Central memory CD4-positive, alpha-beta T cell (primary cell): ENCODE data around the gene KLHL1.

Experiments used
- DNase-seq: peaks from one replicate; pipeline ENCODE4 v3.0.0; 2022

KLHL1 gene

DNA sequence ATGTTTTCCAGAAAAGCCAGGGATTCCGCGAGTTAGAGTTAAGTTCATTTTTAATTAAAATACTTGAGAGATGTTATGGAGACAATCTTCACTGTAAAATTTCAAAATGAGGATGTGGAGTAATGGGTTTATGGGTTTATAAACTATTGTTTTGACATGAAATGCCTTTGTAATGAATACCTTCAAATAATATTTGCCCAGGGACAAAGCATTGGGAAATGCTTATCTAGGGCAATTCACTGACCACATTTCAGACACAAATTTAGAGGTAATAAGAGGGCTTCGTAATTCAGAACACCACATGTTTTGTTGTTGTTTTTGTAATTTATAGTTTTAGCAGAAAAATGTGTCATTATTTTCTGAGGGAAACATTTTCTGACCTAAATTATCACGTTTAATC lies 241.7 kb downstream of the KLHL1 start:
- DNase-seq: no peak

- no peak for DNase-seq
Measured at GRCh38 chr13:69857183-69857821, 250.9 kb downstream of the KLHL1 start.

GRCh38 chr13:69856331-69856730 lies 251.9 kb downstream of the KLHL1 start:
- no peak for DNase-seq

GRCh38 chr13:69828527-69828926 lies 279.7 kb downstream of the KLHL1 start:
- DNase-seq: no peak

- DNase-seq: no peak
Measured at GRCh38 chr13:69820180-69820579, 288.1 kb downstream of the KLHL1 start.

- DNase-seq: no peak
Measured at GRCh38 chr13:69817333-69817869, 290.9 kb downstream of the KLHL1 start.

DNA sequence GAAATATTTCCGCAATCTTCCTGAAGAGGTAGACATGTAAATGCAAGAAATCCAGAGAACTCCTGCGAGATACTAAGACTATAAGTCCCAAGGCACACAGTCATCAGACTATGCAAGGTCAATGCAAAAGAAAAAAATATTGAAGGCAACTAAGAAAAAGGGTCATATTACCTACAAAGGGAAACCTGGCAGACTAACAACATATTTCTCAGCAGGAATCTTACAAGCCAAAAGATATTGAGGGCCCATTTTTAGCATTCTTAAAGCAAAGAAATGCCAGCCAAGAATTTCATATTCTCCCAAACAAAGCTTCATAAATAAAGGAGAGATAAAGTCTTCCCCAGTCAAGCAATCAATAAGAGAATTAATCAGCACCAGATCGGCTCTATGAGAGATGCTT lies 299.1 kb downstream of the KLHL1 start:
- no peak for DNase-seq

- DNase-seq: no peak
Measured at GRCh38 chr13:69796256-69796655, 312.0 kb downstream of the KLHL1 start.

DNA sequence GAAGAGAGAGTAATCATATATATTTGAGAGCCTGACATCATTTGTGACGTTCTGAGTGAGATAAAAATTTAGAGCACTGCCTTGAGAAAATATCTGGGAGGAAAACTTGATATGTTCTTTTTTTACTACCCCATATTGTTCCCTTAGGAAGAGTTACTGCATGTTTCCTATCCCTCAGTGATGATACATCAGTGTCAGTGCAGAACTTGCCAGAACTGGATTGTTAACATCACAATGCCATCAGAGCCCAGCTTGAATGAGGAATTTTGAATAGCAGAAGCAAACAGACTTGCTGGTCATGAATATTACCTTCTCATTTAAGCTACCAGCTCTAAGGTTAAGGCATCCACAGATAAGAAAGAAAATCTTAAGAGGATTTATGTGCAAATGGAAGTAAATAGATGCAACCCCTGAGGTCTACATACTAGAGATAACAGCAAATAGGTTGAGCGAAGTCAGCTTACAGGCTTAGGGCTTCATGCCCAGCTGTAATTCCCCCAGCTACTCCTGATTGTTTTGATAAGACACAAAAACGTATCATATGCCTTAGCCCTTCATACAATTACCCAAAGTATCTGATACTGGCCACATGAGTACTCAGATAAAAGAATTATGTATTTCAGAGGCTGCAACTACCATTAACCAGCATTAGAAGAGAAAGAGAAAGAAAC lies 314.3 kb downstream of the KLHL1 start:
- no peak for DNase-seq

DNA sequence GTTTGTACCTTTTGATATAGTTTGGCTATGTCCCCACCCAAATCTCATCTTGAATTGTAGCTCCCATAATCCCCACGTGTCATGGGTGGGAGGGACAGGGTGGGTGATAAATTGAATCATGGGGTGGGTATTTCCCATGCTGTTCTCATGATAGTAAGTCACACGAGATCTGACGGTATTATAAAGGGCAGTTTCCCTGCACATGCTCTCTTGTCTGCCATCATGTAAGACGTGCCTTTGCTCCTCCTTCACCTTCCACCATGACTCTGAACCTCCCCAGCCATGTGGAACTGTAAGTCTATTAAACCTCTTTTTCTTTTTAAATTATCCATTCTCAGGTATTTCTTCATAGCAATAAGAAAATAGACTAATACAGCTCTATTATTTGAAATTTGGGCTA lies 331.3 kb downstream of the KLHL1 start:
- DNase-seq: no peak

DNA sequence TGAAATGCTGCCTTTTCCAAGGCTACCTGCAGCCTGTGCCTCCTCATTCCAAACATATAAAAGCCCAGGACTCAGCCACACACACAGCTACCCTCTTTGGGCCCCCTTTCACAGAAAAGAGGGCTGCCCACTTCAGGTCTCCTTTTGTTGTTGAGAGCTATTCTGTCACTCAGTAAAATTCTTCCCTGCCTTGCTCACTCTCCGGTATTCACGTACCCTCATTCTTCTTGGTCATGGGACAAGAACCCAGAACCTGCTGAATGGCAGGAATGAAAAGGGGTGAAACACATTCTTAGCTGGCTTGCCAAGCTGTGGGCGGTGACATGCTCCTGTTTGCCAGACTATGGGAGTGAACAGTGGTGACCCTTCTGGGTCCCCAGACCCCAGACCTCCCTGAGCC lies 338.6 kb downstream of the KLHL1 start:
- no peak for DNase-seq

GRCh38 chr13:69761581-69761980 lies 346.7 kb downstream of the KLHL1 start:
- DNase-seq: no peak

DNA sequence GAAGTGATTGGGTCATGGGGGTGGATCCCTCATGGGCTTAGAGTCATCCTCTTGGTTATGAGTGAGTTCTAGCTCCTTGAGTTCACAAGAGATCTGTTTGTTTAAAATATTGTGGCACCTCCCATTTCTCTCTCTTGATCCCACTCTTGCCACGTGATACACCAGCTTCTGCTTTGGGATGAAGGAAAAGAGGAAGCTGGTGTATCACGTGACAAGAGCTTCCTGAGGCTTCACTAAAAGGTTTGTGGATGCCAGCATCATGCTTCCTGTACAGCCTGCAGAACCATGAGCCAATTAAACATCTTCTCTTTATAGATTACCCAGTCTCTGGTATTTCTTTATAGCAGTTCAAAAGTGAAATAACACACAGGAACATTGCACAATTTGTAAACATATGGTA lies 353.2 kb downstream of the KLHL1 start:
- DNase-seq: no peak

- DNase-seq: no peak
Measured at GRCh38 chr13:69751259-69751658, 357.0 kb downstream of the KLHL1 start.

DNA sequence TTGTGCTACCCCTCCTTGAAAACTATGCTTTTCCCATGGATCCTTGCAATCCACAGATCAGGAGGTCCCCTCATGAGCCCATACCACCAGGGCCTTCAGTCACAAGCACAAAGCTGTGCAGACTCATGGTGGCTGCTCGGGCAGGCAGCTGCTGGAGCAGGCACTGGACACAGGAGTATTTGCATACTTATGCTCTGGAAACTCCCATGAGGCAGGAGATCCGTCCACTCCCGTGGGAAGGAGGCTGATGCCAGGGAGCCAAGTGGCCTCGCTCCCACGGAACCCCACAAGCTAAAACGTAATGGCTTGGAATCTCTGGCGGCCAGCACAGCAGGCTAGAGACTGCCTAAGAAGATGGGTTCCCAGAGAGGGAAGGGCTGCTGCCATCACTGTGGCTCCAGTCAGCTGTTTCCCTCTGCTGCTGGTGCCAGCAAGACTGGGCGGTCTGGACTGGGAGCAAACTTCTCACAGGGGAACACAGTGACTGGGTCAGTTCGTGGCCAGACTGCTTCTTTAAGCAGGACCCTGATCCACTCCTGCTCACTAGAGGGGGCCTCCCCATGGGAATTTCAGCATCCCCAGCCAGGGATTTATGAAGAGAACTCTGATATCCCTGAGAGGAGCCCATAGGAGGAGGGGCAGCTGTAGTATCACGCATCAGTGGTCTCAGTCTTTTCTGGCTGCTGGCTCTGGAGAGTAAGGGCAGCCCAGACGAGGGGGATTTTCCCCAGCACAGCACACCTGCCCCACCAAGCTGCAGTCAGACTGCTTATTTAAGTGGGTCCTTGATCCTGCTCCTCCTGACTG lies 370.9 kb downstream of the KLHL1 start:
- no peak for DNase-seq

DNA sequence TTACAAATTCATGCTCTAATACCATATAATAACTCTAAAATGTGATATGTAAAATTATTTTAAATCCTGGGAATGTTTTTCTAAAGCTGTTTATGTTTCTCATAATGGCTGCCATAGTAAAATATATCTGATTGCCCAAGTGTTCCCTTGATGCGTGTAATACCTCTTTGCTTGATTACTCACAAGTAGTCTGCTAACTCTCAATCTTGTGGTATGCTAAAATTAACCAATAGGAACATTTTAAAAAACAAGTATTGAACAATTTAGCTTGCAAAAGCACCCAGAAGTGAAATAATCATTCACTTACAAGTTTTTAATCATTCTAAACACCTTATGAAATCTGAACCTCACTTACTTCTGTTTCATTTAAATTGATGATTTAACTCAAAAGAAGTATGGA lies 386.6 kb downstream of the KLHL1 start:
- DNase-seq: no peak

DNA sequence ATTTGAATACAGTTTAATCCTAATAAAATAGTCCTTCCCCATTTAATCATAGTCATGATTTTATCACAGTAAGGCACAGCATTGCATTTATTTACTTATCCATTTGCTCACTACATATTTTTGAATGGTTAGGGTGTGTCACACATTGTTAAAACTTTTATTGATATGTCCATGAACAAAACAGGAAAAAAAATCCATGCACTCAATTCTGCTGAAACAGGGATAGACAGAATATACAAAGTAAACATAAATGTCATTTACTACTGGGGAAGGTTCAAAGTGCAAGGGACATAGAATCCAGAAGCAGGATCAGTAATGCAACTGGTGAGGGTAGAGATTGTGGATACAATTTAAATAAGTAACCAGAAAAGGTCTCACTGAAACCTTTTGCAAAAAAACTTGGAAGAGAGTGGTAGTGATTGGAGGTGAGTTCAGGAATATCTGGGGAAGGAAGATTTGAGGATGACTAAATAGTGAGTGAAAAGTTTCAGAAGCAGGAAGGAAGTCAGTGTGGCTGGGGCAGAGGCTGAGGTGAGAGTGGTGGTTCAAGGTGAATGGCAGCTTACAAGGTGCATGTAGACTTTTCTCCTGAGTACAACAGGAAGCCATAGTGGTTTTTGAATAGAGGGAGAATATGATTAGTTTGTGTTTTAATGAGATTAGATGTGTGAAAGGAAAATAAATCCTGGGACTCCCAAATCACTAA lies 387.8 kb downstream of the KLHL1 start:
- no peak for DNase-seq

DNA sequence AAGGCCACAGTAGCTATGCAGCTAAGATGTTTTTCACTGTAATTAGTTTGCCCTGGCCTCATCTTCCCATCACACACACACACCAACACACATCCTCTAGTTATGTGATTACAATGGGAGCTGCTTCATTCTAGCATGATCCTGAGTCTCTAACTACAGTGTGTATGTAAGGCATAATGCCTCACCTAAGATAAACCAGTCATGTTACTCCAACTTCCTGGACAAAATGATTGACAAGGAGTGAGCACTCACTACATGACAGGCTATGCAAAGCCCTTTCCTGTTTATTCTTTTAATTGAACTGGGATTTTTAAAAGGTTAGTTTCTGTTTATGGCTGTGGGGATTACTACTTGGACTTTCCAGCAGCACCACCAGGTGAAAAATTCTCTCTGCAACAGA lies 401.4 kb downstream of the KLHL1 start:
- DNase-seq: no peak

DNA sequence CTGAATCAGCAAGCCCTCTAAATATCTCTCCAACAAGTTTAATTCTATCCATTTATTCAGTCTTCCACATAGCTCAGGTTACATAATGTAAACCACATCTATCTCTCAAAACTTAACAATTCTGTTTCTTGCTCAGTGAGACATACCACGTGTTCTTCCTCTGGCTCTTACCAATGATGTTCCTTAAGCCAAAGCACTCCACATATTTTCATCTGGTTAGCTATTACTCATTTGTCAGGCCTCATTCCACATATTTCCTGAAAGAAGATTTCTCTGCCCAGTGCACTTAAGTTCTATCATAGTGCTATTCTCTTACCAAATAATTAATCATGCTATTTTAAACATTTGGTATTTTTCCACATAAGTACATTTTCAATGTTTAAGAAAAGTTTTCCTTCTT lies 403.9 kb downstream of the KLHL1 start:
- no peak for DNase-seq

DNA sequence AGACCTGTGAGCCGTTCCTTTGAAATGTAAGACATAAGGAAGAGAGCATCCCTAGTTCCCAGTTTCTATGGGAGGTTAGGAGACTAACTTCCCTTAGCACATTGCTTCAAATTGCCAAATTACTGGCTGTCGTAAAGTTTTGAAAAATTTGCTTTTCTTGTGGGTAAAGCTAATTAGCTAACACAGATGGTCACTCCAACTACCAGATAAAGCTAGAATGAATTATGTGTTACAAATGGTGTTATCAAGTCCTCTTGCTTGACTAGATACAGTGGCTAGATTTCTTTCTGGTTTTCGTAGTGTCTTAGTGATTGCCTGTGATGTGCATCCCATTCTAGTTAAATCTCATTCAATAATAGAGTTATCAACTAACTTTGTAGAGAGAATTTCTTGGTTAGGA lies 417.3 kb downstream of the KLHL1 start:
- no peak for DNase-seq

DNA sequence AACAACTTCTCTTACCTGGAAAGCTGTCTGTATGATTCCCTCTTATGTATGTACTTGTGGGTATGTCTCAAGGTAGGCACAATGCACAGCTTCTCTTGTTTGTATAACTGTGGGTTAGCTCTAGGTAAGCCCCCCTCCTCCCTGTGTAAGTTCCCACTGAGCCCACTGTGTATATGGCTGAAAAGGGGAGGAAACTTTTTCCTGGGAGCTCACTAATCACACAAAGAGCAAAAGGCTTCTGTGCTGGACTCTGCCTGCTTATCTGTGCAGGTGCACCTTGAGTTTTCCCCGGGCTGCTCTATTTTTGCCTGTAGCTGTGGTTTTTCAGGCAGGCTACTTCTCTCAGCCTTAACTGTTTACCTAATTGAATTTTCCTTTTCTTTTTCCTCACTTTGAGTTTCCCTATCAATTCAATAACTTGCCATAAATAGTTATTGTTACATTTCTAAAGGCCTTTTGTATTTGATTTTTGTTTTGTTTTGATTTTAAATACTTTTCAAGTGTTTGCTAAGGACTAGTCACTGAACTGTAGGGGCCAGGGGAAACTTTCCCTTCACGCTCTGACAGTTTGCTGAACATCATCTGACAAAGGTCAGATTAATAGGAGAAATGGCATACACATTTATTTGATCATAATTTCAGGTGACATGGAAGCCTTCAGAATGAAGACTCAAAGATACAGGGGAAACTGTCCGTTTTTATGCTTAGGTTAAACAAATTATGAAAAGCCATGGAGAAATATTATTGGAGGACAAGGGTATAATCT lies 424.1 kb downstream of the KLHL1 start:
- DNase-seq: no peak

GRCh38 chr13:69681722-69682121 lies 426.5 kb downstream of the KLHL1 start:
- DNase-seq: no peak
